Measurements from ENCODE around the gene LRG1. TPM values are rescaled to one million over a fixed set of nuclear protein-coding genes. Genes with fewer than 3 reads are reported as not detected.
A peak's percentile ranks its signal among the peaks of the same experiment; 100 is the strongest.
"Not testable (repeated sequence)": the region's sequence is repeated elsewhere in the genome, so short reads cannot be mapped to it uniquely, and the experiment has no call there.

The LRG1 gene
- total RNA-seq, 1 donor from 2014 or later: 1.2 TPM

DNA sequence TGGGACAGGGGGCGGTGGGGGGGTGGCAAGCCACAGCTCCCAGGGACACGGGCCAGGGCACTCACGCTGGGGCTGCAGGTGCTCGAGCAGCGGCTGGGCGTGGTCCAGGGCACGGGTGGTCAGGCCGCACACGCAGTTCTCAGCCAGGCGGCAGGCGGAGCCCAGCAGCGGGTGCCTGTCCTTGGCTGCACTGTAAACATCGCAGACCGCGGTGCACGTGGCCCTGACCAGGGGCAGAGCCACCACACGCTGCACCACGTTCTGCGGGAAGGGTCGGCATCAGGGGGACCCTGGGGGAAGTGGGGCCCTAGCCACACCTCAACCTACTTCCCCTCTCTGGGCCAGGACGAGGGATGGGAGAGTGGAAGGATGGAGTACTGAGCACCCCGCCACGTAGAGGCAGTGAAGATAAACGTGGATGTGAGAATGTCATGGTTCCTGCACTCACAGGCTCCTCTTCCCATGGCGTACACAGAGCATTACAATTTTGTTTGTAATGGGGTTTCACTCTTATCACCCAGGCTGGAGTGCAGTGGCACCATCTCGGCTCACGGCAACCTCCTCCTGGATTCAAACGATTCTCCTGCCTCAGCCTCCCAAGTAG is 8.2 kb downstream of the LRG1 start:
- DNase-seq (ENCODE audit: extremely low spot score, unreplicated experiment): no peak
- TF ChIP-seq CTCF (conservative IDR thresholded peaks at IDR 0.05): no peak
- H3K4me3 Mint-ChIP-seq: no peak overlapping the region
- no peaks in the 10 kb centered on the region for H3K4me1 Mint-ChIP-seq (ENCODE audit: unreplicated experiment)
- no peaks in the 10 kb centered on the region for H3K9me3 Mint-ChIP-seq
- H3K27ac Mint-ChIP-seq: no peak overlapping the region
- peaks cover 3% of the 10 kb centered on the region for H3K27me3 Mint-ChIP-seq
- H3K36me3 Mint-ChIP-seq: no peaks in the 10 kb centered on the region

- Mint-ChIP-seq H3K27ac (no peak overlapping the region), H3K4me1 (ENCODE audit: unreplicated experiment) (no peaks in the 10 kb centered on the region), H3K4me3 (no peak overlapping the region), H3K9me3 (no peaks in the 10 kb centered on the region), H3K27me3 (no peaks in the 10 kb centered on the region), H3K36me3 (no peaks in the 10 kb centered on the region)
- no peak for TF ChIP-seq CTCF (conservative IDR thresholded peaks at IDR 0.05)
- no peak for DNase-seq (ENCODE audit: extremely low spot score, unreplicated experiment)
These were observed 9.8 kb downstream of the LRG1 start for GRCh38 chr19:4529924-4530522.

DNA sequence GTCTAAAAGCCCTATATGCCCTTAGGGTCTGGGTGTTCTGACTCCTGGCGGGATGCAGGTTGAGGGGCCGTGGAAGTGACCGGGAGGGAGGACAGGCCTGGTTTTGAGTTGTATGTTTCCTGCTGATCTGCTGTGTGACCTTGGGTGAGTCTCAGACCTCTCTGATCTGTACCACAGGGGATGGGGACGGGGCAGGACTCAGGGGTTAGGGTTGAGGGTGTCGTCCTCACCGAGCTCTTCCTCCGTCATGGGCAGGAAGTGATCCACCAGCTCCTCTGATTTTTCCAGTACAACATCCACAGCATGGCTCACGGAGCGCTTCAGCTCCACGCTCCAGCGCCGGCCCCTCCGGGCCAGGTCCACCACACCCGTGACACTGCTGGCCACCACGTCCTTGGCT is 11.0 kb downstream of the LRG1 start:
- no peaks in the 10 kb centered on the region for H3K36me3 Mint-ChIP-seq
- no peak overlapping the region for H3K4me3 Mint-ChIP-seq
- no peaks in the 10 kb centered on the region for H3K27me3 Mint-ChIP-seq
- no peaks in the 10 kb centered on the region for H3K4me1 Mint-ChIP-seq (ENCODE audit: unreplicated experiment)
- DNase-seq (ENCODE audit: extremely low spot score, unreplicated experiment): no peak
- no peaks in the 10 kb centered on the region for H3K9me3 Mint-ChIP-seq
- H3K27ac Mint-ChIP-seq: no peak overlapping the region
- no peak for TF ChIP-seq CTCF (conservative IDR thresholded peaks at IDR 0.05)

- not testable (repeated sequence) for H3K27ac Mint-ChIP-seq; H3K4me3 Mint-ChIP-seq; H3K9me3 Mint-ChIP-seq; H3K4me1 Mint-ChIP-seq (ENCODE audit: unreplicated experiment); H3K27me3 Mint-ChIP-seq; H3K36me3 Mint-ChIP-seq; DNase-seq (ENCODE audit: extremely low spot score, unreplicated experiment)
These were observed 12.5 kb downstream of the LRG1 start for GRCh38 chr19:4527377-4527776.

GRCh38 chr19:4525563-4526002 is 14.3 kb downstream of the LRG1 start:
- no peaks in the 10 kb centered on the region for H3K9me3 Mint-ChIP-seq
- no peaks in the 10 kb centered on the region for H3K4me1 Mint-ChIP-seq (ENCODE audit: unreplicated experiment)
- H3K4me3 Mint-ChIP-seq: no peak overlapping the region
- H3K36me3 Mint-ChIP-seq: no peaks in the 10 kb centered on the region
- no peak for TF ChIP-seq CTCF (conservative IDR thresholded peaks at IDR 0.05)
- H3K27me3 Mint-ChIP-seq: no peaks in the 10 kb centered on the region
- no peak for DNase-seq (ENCODE audit: extremely low spot score, unreplicated experiment)
- no peak overlapping the region for H3K27ac Mint-ChIP-seq

GRCh38 chr19:4524808-4525562 is 14.9 kb downstream of the LRG1 start:
- Mint-ChIP-seq H3K9me3 (no peaks in the 10 kb centered on the region), H3K4me3 (no peak overlapping the region)
- TF ChIP-seq CTCF (conservative IDR thresholded peaks at IDR 0.05): peak; percentile 82

More at GRCh38 chr19:4524808-4525562, 14.9 kb downstream of the LRG1 start:
- H3K4me1 Mint-ChIP-seq (ENCODE audit: unreplicated experiment): no peaks in the 10 kb centered on the region
- no peaks in the 10 kb centered on the region for H3K27me3 Mint-ChIP-seq
- H3K27ac Mint-ChIP-seq: no peak overlapping the region
- DNase-seq (ENCODE audit: extremely low spot score, unreplicated experiment): peak; percentile 78
- no peaks in the 10 kb centered on the region for H3K36me3 Mint-ChIP-seq

Data from type B pancreatic cell (in vitro differentiated cells).